Stimulated activated CD8-positive, alpha-beta memory T cell treated with anti-CD3 and anti-CD28 coated beads, Interleukin-15, amount 100 ng/mL, for 48 hours (primary cell): ENCODE results near the gene SND1.
A peak's percentile ranks its signal among the peaks of the same experiment; 100 is the strongest.

Experiments used
- DNase-seq, 2 donors: peaks; one replicate each; pipeline ENCODE4 v3.0.0-alpha.2; 2020; ENCODE audit warnings: low read depth in 2 of 2

SND1 gene

GRCh38 chr7:127799535-127800305 lies 147.7 kb downstream of the SND1 start:
- no peak for DNase-seq

GRCh38 chr7:127802845-127803244 lies 150.9 kb downstream of the SND1 start:
- DNase-seq = no peak

GRCh38 chr7:127803626-127804025 lies 151.6 kb downstream of the SND1 start:
- DNase-seq = no peak

- no peak for DNase-seq
These were observed 155.3 kb downstream of the SND1 start for GRCh38 chr7:127807340-127807739.

- no peak for DNase-seq
These were observed 155.8 kb downstream of the SND1 start for GRCh38 chr7:127807829-127808228.

GRCh38 chr7:127809261-127809702 lies 157.3 kb downstream of the SND1 start:
- DNase-seq = peak in 1 of 2 donors; percentile 9

- no peak for DNase-seq
These were observed 158.1 kb downstream of the SND1 start for GRCh38 chr7:127810113-127810512.

- no peak for DNase-seq
These were observed 159.0 kb downstream of the SND1 start for GRCh38 chr7:127810696-127811660.

GRCh38 chr7:127812540-127812939 lies 160.5 kb downstream of the SND1 start:
- no peak for DNase-seq

GRCh38 chr7:127813991-127814541 lies 162.1 kb downstream of the SND1 start:
- no peak for DNase-seq

GRCh38 chr7:127815631-127816145 lies 163.7 kb downstream of the SND1 start:
- no peak for DNase-seq

- no peak for DNase-seq
These were observed 164.6 kb downstream of the SND1 start for GRCh38 chr7:127816354-127817190.

- DNase-seq = no peak
These were observed 165.5 kb downstream of the SND1 start for GRCh38 chr7:127817466-127817865.

- DNase-seq = no peak
These were observed 166.3 kb downstream of the SND1 start for GRCh38 chr7:127818306-127818705.

- no peak for DNase-seq
These were observed 168.2 kb downstream of the SND1 start for GRCh38 chr7:127819975-127820731.

GRCh38 chr7:127820732-127821085 lies 168.7 kb downstream of the SND1 start:
- DNase-seq = no peak

- no peak for DNase-seq
These were observed 169.2 kb downstream of the SND1 start for GRCh38 chr7:127821146-127821545.

GRCh38 chr7:127822822-127823508 lies 171.0 kb downstream of the SND1 start:
- DNase-seq = no peak

- DNase-seq = no peak
These were observed 172.7 kb downstream of the SND1 start for GRCh38 chr7:127824682-127825081.
